ENCODE data around the gene ZBTB43. TPM values are rescaled to one million over a fixed set of nuclear protein-coding genes. Genes with fewer than 3 reads are reported as not detected.

ZBTB43 gene
- total and polyA plus RNA-seq, 2 donors = 4.5 to 5.7 TPM

DNA sequence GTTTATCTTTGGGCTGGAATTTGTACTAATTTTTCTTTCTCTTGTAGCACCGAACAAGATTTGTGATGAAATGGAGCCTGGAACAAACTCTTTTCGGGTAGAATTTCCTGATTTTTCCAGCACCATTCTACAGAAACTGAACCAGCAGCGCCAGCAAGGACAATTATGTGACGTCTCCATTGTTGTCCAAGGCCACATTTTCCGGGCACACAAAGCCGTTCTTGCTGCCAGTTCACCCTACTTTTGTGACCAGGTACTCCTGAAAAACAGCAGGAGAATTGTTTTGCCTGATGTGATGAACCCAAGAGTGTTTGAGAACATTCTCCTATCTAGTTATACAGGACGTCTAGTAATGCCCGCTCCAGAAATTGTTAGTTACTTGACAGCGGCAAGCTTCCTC lies 27.6 kb downstream of the ZBTB43 start:
- H3K27ac ChIP-seq (ENCODE audit: low read depth in 1 of 2, low read length in 1 of 2) = no peak overlapping the region

GRCh38 chr9:126833020-126833419 lies 28.2 kb downstream of the ZBTB43 start:
- Histone ChIP-seq H3K27me3 (ENCODE audit: control insufficient read depth in 2 of 2, insufficient read depth in 1 of 2, low read length in 1 of 2) (no peaks in the 10 kb centered on the region), H3K27ac (ENCODE audit: low read depth in 1 of 2, low read length in 1 of 2) (no peak overlapping the region), H3K4me1 (ENCODE audit: control insufficient read depth in 2 of 2, insufficient read depth in 2 of 2, low read length in 2 of 2) (peaks cover 0 to 10% of the 10 kb centered on the region in 2 donors), H3K9me3 (ENCODE audit: control insufficient read depth in 2 of 2, insufficient read depth in 1 of 2, low read length in 1 of 2) (no peaks in the 10 kb centered on the region), H3K36me3 (ENCODE audit: control insufficient read depth in 2 of 2, insufficient read depth in 2 of 2, low read length in 1 of 2) (peaks cover 31 to 35% of the 10 kb centered on the region in 2 donors), H3K4me3 (ENCODE audit: low read length in 2 of 2) (no peak overlapping the region)
- 98% methylated on average over 24 of the region's 24 CpGs for WGBS
- DNase-seq (ENCODE audit: low read depth in 6 of 9, low spot score in 9 of 9) = no peak

More for the DNA sequence above, 27.6 kb downstream of the ZBTB43 start:
- no peak for DNase-seq (ENCODE audit: low read depth in 6 of 9, low spot score in 9 of 9)
- Histone ChIP-seq H3K4me3 (ENCODE audit: low read length in 2 of 2) (no peak overlapping the region), H3K9me3 (ENCODE audit: control insufficient read depth in 2 of 2, insufficient read depth in 1 of 2, low read length in 1 of 2) (no peaks in the 10 kb centered on the region), H3K4me1 (ENCODE audit: control insufficient read depth in 2 of 2, insufficient read depth in 2 of 2, low read length in 2 of 2) (peaks cover 0 to 10% of the 10 kb centered on the region in 2 donors), H3K36me3 (ENCODE audit: control insufficient read depth in 2 of 2, insufficient read depth in 2 of 2, low read length in 1 of 2) (peaks cover 31 to 35% of the 10 kb centered on the region in 2 donors), H3K27me3 (ENCODE audit: control insufficient read depth in 2 of 2, insufficient read depth in 1 of 2, low read length in 1 of 2) (no peaks in the 10 kb centered on the region)
- 99% methylated on average over 9 of the region's 9 CpGs for WGBS

DNA sequence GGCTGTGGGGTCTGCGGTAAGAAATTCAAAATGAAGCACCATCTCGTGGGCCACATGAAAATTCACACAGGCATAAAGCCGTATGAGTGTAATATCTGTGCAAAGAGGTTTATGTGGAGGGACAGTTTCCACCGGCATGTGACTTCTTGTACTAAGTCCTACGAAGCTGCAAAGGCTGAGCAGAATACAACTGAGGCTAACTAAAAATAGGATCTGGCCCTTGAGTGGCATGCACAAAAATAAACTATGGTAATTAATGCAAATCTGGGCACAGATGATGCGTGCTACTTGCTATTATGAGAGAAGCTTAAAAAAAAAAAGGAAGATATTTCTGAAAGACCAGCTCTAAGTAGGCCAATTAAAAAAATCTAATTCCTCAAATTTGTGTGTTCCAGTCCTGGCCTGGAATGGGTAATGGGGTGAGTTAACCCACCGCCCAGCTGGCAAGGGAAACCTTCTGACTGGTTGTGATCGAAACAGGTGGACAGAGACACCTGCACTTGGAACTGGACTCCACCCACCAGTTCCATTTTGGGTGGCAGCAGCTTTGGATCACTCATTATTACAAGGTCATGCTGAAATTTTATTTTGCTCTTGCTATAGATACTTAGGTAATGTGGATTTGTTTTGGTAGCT lies 29.0 kb downstream of the ZBTB43 start:
- Histone ChIP-seq H3K27me3 (ENCODE audit: control insufficient read depth in 2 of 2, insufficient read depth in 1 of 2, low read length in 1 of 2) (no peaks in the 10 kb centered on the region), H3K36me3 (ENCODE audit: control insufficient read depth in 2 of 2, insufficient read depth in 2 of 2, low read length in 1 of 2) (peaks cover 31 to 39% of the 10 kb centered on the region in 2 donors), H3K9me3 (ENCODE audit: control insufficient read depth in 2 of 2, insufficient read depth in 1 of 2, low read length in 1 of 2) (no peaks in the 10 kb centered on the region), H3K27ac (ENCODE audit: low read depth in 1 of 2, low read length in 1 of 2) (no peak overlapping the region), H3K4me3 (ENCODE audit: low read length in 2 of 2) (no peak overlapping the region), H3K4me1 (ENCODE audit: control insufficient read depth in 2 of 2, insufficient read depth in 2 of 2, low read length in 2 of 2) (peaks cover 0 to 10% of the 10 kb centered on the region in 2 donors)
- DNase-seq (ENCODE audit: low read depth in 6 of 9, low spot score in 9 of 9) = no peak
- 99% methylated on average over 8 of the region's 8 CpGs for WGBS

- Histone ChIP-seq H3K4me3 (ENCODE audit: low read length in 2 of 2) (no peak overlapping the region), H3K4me1 (ENCODE audit: control insufficient read depth in 2 of 2, insufficient read depth in 2 of 2, low read length in 2 of 2) (peaks cover 0 to 10% of the 10 kb centered on the region in 2 donors), H3K9me3 (ENCODE audit: control insufficient read depth in 2 of 2, insufficient read depth in 1 of 2, low read length in 1 of 2) (no peaks in the 10 kb centered on the region), H3K27me3 (ENCODE audit: control insufficient read depth in 2 of 2, insufficient read depth in 1 of 2, low read length in 1 of 2) (no peaks in the 10 kb centered on the region), H3K36me3 (ENCODE audit: control insufficient read depth in 2 of 2, insufficient read depth in 2 of 2, low read length in 1 of 2) (peaks cover 31 to 39% of the 10 kb centered on the region in 2 donors), H3K27ac (ENCODE audit: low read depth in 1 of 2, low read length in 1 of 2) (no peak overlapping the region)
- no peak for DNase-seq (ENCODE audit: low read depth in 6 of 9, low spot score in 9 of 9)
- 100% methylated on average over 2 of the region's 2 CpGs for WGBS
Observed at GRCh38 chr9:126834672-126835071, 29.8 kb downstream of the ZBTB43 start.

GRCh38 chr9:126836216-126836615 lies 31.4 kb downstream of the ZBTB43 start:
- H3K9me3 ChIP-seq (ENCODE audit: control insufficient read depth in 2 of 2, insufficient read depth in 1 of 2, low read length in 1 of 2) = no peaks in the 10 kb centered on the region
- WGBS = 62% methylated on average over 2 of the region's 2 CpGs
- no peak for DNase-seq (ENCODE audit: low read depth in 6 of 9, low spot score in 9 of 9)
- no peak overlapping the region for H3K27ac ChIP-seq (ENCODE audit: low read depth in 1 of 2, low read length in 1 of 2)
- no peaks in the 10 kb centered on the region for H3K27me3 ChIP-seq (ENCODE audit: control insufficient read depth in 2 of 2, insufficient read depth in 1 of 2, low read length in 1 of 2)
- H3K4me3 ChIP-seq (ENCODE audit: low read length in 2 of 2) = no peak overlapping the region
- H3K36me3 ChIP-seq (ENCODE audit: control insufficient read depth in 2 of 2, insufficient read depth in 2 of 2, low read length in 1 of 2) = peaks cover 26 to 36% of the 10 kb centered on the region in 2 donors
- H3K4me1 ChIP-seq (ENCODE audit: control insufficient read depth in 2 of 2, insufficient read depth in 2 of 2, low read length in 2 of 2) = peaks cover 0 to under 1% of the 10 kb centered on the region in 2 donors

GRCh38 chr9:126838055-126838811 lies 33.4 kb downstream of the ZBTB43 start:
- no peak overlapping the region for H3K4me3 ChIP-seq (ENCODE audit: low read length in 2 of 2)
- no peak overlapping the region for H3K27ac ChIP-seq (ENCODE audit: low read depth in 1 of 2, low read length in 1 of 2)
- H3K4me1 ChIP-seq (ENCODE audit: control insufficient read depth in 2 of 2, insufficient read depth in 2 of 2, low read length in 2 of 2) = no peaks in the 10 kb centered on the region
- H3K9me3 ChIP-seq (ENCODE audit: control insufficient read depth in 2 of 2, insufficient read depth in 1 of 2, low read length in 1 of 2) = no peaks in the 10 kb centered on the region
- WGBS = 91% methylated on average over 7 of the region's 7 CpGs
- DNase-seq (ENCODE audit: low read depth in 6 of 9, low spot score in 9 of 9) = no peak
- no peaks in the 10 kb centered on the region for H3K27me3 ChIP-seq (ENCODE audit: control insufficient read depth in 2 of 2, insufficient read depth in 1 of 2, low read length in 1 of 2)
- peaks cover 13 to 24% of the 10 kb centered on the region in 2 donors for H3K36me3 ChIP-seq (ENCODE audit: control insufficient read depth in 2 of 2, insufficient read depth in 2 of 2, low read length in 1 of 2)

GRCh38 chr9:126838895-126839294 lies 34.1 kb downstream of the ZBTB43 start:
- no peak overlapping the region for H3K4me3 ChIP-seq (ENCODE audit: low read length in 2 of 2)
- no peak overlapping the region for H3K27ac ChIP-seq (ENCODE audit: low read depth in 1 of 2, low read length in 1 of 2)
- WGBS = 98% methylated on average over 12 of the region's 12 CpGs
- H3K36me3 ChIP-seq (ENCODE audit: control insufficient read depth in 2 of 2, insufficient read depth in 2 of 2, low read length in 1 of 2) = peaks cover 7 to 17% of the 10 kb centered on the region in 2 donors
- DNase-seq (ENCODE audit: low read depth in 6 of 9, low spot score in 9 of 9) = no peak
- H3K27me3 ChIP-seq (ENCODE audit: control insufficient read depth in 2 of 2, insufficient read depth in 1 of 2, low read length in 1 of 2) = no peaks in the 10 kb centered on the region
- no peaks in the 10 kb centered on the region for H3K4me1 ChIP-seq (ENCODE audit: control insufficient read depth in 2 of 2, insufficient read depth in 2 of 2, low read length in 2 of 2)
- H3K9me3 ChIP-seq (ENCODE audit: control insufficient read depth in 2 of 2, insufficient read depth in 1 of 2, low read length in 1 of 2) = no peaks in the 10 kb centered on the region

- Histone ChIP-seq H3K27me3 (ENCODE audit: control insufficient read depth in 2 of 2, insufficient read depth in 1 of 2, low read length in 1 of 2) (no peaks in the 10 kb centered on the region), H3K9me3 (ENCODE audit: control insufficient read depth in 2 of 2, insufficient read depth in 1 of 2, low read length in 1 of 2) (no peaks in the 10 kb centered on the region), H3K27ac (ENCODE audit: low read depth in 1 of 2, low read length in 1 of 2) (no peak overlapping the region), H3K4me3 (ENCODE audit: low read length in 2 of 2) (no peak overlapping the region), H3K4me1 (ENCODE audit: control insufficient read depth in 2 of 2, insufficient read depth in 2 of 2, low read length in 2 of 2) (no peaks in the 10 kb centered on the region), H3K36me3 (ENCODE audit: control insufficient read depth in 2 of 2, insufficient read depth in 2 of 2, low read length in 1 of 2) (peaks cover 6 to 15% of the 10 kb centered on the region in 2 donors)
- WGBS = 97% methylated on average over 8 of the region's 8 CpGs
- DNase-seq (ENCODE audit: low read depth in 6 of 9, low spot score in 9 of 9) = no peak
Observed at GRCh38 chr9:126839301-126839700, 34.5 kb downstream of the ZBTB43 start.

- Histone ChIP-seq H3K4me3 (ENCODE audit: low read length in 2 of 2) (no peak overlapping the region), H3K9me3 (ENCODE audit: control insufficient read depth in 2 of 2, insufficient read depth in 1 of 2, low read length in 1 of 2) (no peaks in the 10 kb centered on the region), H3K4me1 (ENCODE audit: control insufficient read depth in 2 of 2, insufficient read depth in 2 of 2, low read length in 2 of 2) (no peaks in the 10 kb centered on the region), H3K27me3 (ENCODE audit: control insufficient read depth in 2 of 2, insufficient read depth in 1 of 2, low read length in 1 of 2) (no peaks in the 10 kb centered on the region), H3K27ac (ENCODE audit: low read depth in 1 of 2, low read length in 1 of 2) (no peak overlapping the region), H3K36me3 (ENCODE audit: control insufficient read depth in 2 of 2, insufficient read depth in 2 of 2, low read length in 1 of 2) (peaks cover 1 to 4% of the 10 kb centered on the region in 2 donors)
- no peak for DNase-seq (ENCODE audit: low read depth in 6 of 9, low spot score in 9 of 9)
- WGBS = 96% methylated on average over 13 of the region's 13 CpGs
Observed at GRCh38 chr9:126842220-126842842, 37.5 kb downstream of the ZBTB43 start.
